GM10248 (cell line): ENCODE results near the gene ZNF664.

Source experiments
- CTCF ChIA-PET: fragments of 300-600 bp; sonication (Branson Sonifier 250); formaldehyde crosslinking; extraction: SDS; loops from one replicate; lab custom pipeline; 2021; ENCODE audit warnings: antibody characterized with exemption; lab: Yijun Ruan, JAX
- POLR2A ChIA-PET: fragments of 350-650 bp; sonication (Branson Sonifier 250); formaldehyde crosslinking; extraction: SDS; loops from one replicate; lab custom pipeline; 2020; ENCODE audit warnings: antibody characterized with exemption; lab: Yijun Ruan, JAX
- DNase-seq: peaks from one replicate; pipeline ENCODE4 v3.0.0; 2012; ENCODE audit errors: extremely low spot score
- CTCF ChIP-seq: IDR thresholded peaks from 2 replicates; pipeline ENCODE4 v1.5.1; 2012; ENCODE audit warnings: mild to moderate bottlenecking, low read depth; ENCODE audit errors: extremely low read depth, missing control alignments, control extremely low read depth

The ZNF664 gene

DNA sequence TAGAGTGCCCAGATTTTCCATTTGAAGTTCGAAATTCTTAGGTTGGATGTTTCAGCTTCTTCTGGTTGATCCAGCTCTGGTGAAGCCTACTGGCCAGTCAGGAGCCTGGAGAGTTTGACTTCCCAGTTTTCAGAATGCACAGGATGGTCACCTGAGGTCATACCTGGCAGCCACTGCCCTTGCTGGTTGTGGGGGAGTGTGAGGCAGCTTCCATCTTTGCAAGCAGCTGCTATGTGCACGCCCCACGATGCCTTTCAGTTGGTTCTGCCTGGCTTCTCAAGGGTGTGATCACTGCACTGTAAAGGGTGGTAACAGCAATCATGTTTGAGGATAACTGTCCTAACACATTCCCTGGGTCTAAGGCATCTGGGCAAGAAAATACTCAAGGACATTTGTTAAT is 15.8 kb upstream of the ZNF664 start:
- CTCF ChIA-PET: no interaction called here
- no peak for DNase-seq
- POLR2A ChIA-PET: no interaction called here
- TF ChIP-seq CTCF: no peak

- CTCF ChIA-PET: no interaction called here
- DNase-seq: no peak
- TF ChIP-seq CTCF: no peak
- POLR2A ChIA-PET: no interaction called here
Measured at GRCh38 chr12:123958462-123958861, 14.6 kb upstream of the ZNF664 start.

GRCh38 chr12:123958876-123959275 is 14.1 kb upstream of the ZNF664 start:
- CTCF ChIA-PET: no interaction called here
- POLR2A ChIA-PET: no interaction called here
- TF ChIP-seq CTCF: no peak
- DNase-seq: no peak

GRCh38 chr12:123960029-123960735 is 12.8 kb upstream of the ZNF664 start:
- TF ChIP-seq CTCF: no peak
- ChIA-PET CTCF (interaction anchor here (0.9 kb wide), 1 partner anchor 13 kb away, joined by 3 read pairs; no protein-coding TSS in a partner anchor), POLR2A (no interaction called here)
- no peak for DNase-seq

- POLR2A ChIA-PET: no interaction called here
- CTCF ChIA-PET: interaction anchor here (0.9 to 1.5 kb wide), 4 partner anchors 13 to 56 kb away, joined by 3 read pairs; no protein-coding TSS in a partner anchor
- no peak for TF ChIP-seq CTCF
- no peak for DNase-seq
Measured at GRCh38 chr12:123960856-123961255, 12.2 kb upstream of the ZNF664 start.

- ChIA-PET CTCF (interaction anchor here (1.1 to 1.5 kb wide), 4 partner anchors 8 to 57 kb away, joined by 3 read pairs; no protein-coding TSS in a partner anchor), POLR2A (no interaction called here)
- TF ChIP-seq CTCF: no peak
- no peak for DNase-seq
Measured at GRCh38 chr12:123961585-123962345, 11.2 kb upstream of the ZNF664 start.
